ENCODE data around the gene SLC12A1. TPM values are rescaled to one million over a fixed set of nuclear protein-coding genes. Genes with fewer than 3 reads are reported as not detected.

Gene SLC12A1
- total and polyA plus RNA-seq, 2 experiments from 2014 or later, result not detected

GRCh38 chr15:48186271-48186670 is 19.8 kb upstream of the SLC12A1 start:
- Histone ChIP-seq H3K4me3 (no peak overlapping the region), H3K9me3 (ENCODE audit: low read depth) (no peaks in the 10 kb centered on the region), H3K27ac (no peak overlapping the region), H3K4me1 (ENCODE audit: low read depth) (no peaks in the 10 kb centered on the region), H3K36me3 (no peaks in the 10 kb centered on the region), H3K27me3 (peaks cover 6% of the 10 kb centered on the region)
- no peak for TF ChIP-seq CTCF (IDR thresholded peaks at IDR 0.05; ENCODE audit: low read depth, low read length)
- no peak for DNase-seq (ENCODE audit: low read depth in 1 of 2, low spot score in 1 of 2)

GRCh38 chr15:48190932-48191573 is 15.0 kb upstream of the SLC12A1 start:
- peaks cover 18% of the 10 kb centered on the region for H3K27me3 ChIP-seq
- peak overlapping the region; percentile 11 for H3K4me3 ChIP-seq

GRCh38 chr15:48191574-48192225 is 14.4 kb upstream of the SLC12A1 start, which contains the start of gene CTXN2:
TSS of gene CTXN2 (plus strand) at chr15:48191665. CDS start at chr15:48201301, 9,636 bp downstream.
- no peak within 1 kb of the TSS for H3K27ac ChIP-seq
- no peaks in the 10 kb centered on the region for H3K36me3 ChIP-seq
- TF ChIP-seq CTCF (IDR thresholded peaks at IDR 0.05; ENCODE audit: low read depth, low read length), result no peak
- DNase-seq (ENCODE audit: low read depth in 1 of 2, low spot score in 1 of 2), result peak in 1 of 2 donors; percentile 21
- H3K4me1 ChIP-seq (ENCODE audit: low read depth), result no peaks in the 10 kb centered on the region
- peaks cover 18% of the 10 kb centered on the region for H3K27me3 ChIP-seq
- peak within 1 kb of the TSS; percentile 11 for H3K4me3 ChIP-seq
- no peaks in the 10 kb centered on the region for H3K9me3 ChIP-seq (ENCODE audit: low read depth)

More at GRCh38 chr15:48190932-48191573, 15.0 kb upstream of the SLC12A1 start:
- Histone ChIP-seq H3K4me1 (ENCODE audit: low read depth) (no peaks in the 10 kb centered on the region), H3K36me3 (no peaks in the 10 kb centered on the region), H3K27ac (no peak overlapping the region), H3K9me3 (ENCODE audit: low read depth) (no peaks in the 10 kb centered on the region)
- no peak for TF ChIP-seq CTCF (IDR thresholded peaks at IDR 0.05; ENCODE audit: low read depth, low read length)
- peak; percentile 76 to 93 for DNase-seq (ENCODE audit: low read depth in 1 of 2, low spot score in 1 of 2)

- no peak for DNase-seq (ENCODE audit: low read depth in 1 of 2, low spot score in 1 of 2)
- TF ChIP-seq CTCF (IDR thresholded peaks at IDR 0.05; ENCODE audit: low read depth, low read length), result no peak
- H3K36me3 ChIP-seq, result no peaks in the 10 kb centered on the region
- H3K4me3 ChIP-seq, result no peak overlapping the region
- no peaks in the 10 kb centered on the region for H3K4me1 ChIP-seq (ENCODE audit: low read depth)
- no peaks in the 10 kb centered on the region for H3K27me3 ChIP-seq
- H3K27ac ChIP-seq, result no peak overlapping the region
- H3K9me3 ChIP-seq (ENCODE audit: low read depth), result no peaks in the 10 kb centered on the region
These were observed 4.0 kb upstream of the SLC12A1 start for GRCh38 chr15:48202068-48202467.

GRCh38 chr15:48221261-48221660 is 15.2 kb downstream of the SLC12A1 start:
- no peak for TF ChIP-seq CTCF (IDR thresholded peaks at IDR 0.05; ENCODE audit: low read depth, low read length)
- H3K27me3 ChIP-seq, result no peaks in the 10 kb centered on the region
- H3K4me3 ChIP-seq, result no peak overlapping the region
- no peak overlapping the region for H3K27ac ChIP-seq
- no peaks in the 10 kb centered on the region for H3K4me1 ChIP-seq (ENCODE audit: low read depth)
- no peak for DNase-seq (ENCODE audit: low read depth in 1 of 2, low spot score in 1 of 2)
- no peaks in the 10 kb centered on the region for H3K9me3 ChIP-seq (ENCODE audit: low read depth)
- H3K36me3 ChIP-seq, result no peaks in the 10 kb centered on the region
